Choroid plexus epithelial cell (primary cell): ENCODE measurements around the gene CMIP.

Source experiments
- DNase-seq: peaks from one replicate; pipeline ENCODE4 v3.0.0-alpha.2; 2010; ENCODE audit warnings: low read depth
- H3K4me3 ChIP-seq: 2 replicates; pipeline ENCODE4 v1.5.1; 2011; ENCODE audit warnings: low read depth, mild to moderate bottlenecking, control low read depth, low read length, moderate library complexity
- CTCF ChIP-seq: conservative IDR thresholded peaks from 2 replicates; pipeline ENCODE4 v1.5.1; 2011; ENCODE audit warnings: low read depth, mild to moderate bottlenecking, control low read depth, inconsistent platforms, low read length, moderate library complexity

Gene CMIP

GRCh38 chr16:81492311-81492761, 47.7 kb downstream of the CMIP start:
- H3K4me3 ChIP-seq = no peak overlapping the region
- DNase-seq = no peak
- TF ChIP-seq CTCF = no peak

GRCh38 chr16:81492965-81493754, 48.6 kb downstream of the CMIP start:
- no peak for TF ChIP-seq CTCF
- no peak overlapping the region for H3K4me3 ChIP-seq
- DNase-seq = no peak

GRCh38 chr16:81493755-81494433, 49.3 kb downstream of the CMIP start:
- TF ChIP-seq CTCF = no peak
- no peak overlapping the region for H3K4me3 ChIP-seq
- peak; percentile 72 for DNase-seq

- no peak for DNase-seq
- TF ChIP-seq CTCF = no peak
- no peak overlapping the region for H3K4me3 ChIP-seq
Measured at GRCh38 chr16:81494434-81494806, 49.8 kb downstream of the CMIP start.

- TF ChIP-seq CTCF = no peak
- DNase-seq = no peak
- H3K4me3 ChIP-seq = no peak overlapping the region
Measured at GRCh38 chr16:81494888-81495287, 50.3 kb downstream of the CMIP start.

- no peak for TF ChIP-seq CTCF
- H3K4me3 ChIP-seq = no peak overlapping the region
- DNase-seq = no peak
Measured at GRCh38 chr16:81495321-81496234, 51.0 kb downstream of the CMIP start.
